H1 (cell line): ENCODE data around the gene WDR64. TPM values are rescaled to one million over a fixed set of nuclear protein-coding genes. Genes with fewer than 3 reads are reported as not detected.

Experiments
- CTCF ChIA-PET: fragments of 300-600 bp; sonication (Branson Sonifier 250); formaldehyde crosslinking; loops from one replicate; lab custom pipeline; 2021; ENCODE audit not compliant: partially characterized antibody; lab: Charles Lee
- POLR2A ChIA-PET: fragments of 300-600 bp; sonication (Branson Sonifier 250); formaldehyde crosslinking; loops from one replicate; lab custom pipeline; 2021; ENCODE audit warnings: inconsistent platforms; ENCODE audit not compliant: partially characterized antibody; lab: Charles Lee
- DNase-seq, 2 experiments: peaks; one replicate each; pipeline versions ENCODE4 v3.0.0 to v3.0.0-alpha.2; 2010 to 2022; ENCODE audit warnings: low spot score in 2 of 2, low read depth in 1 of 2, mixed read lengths in 1 of 2
- FAIRE-seq: peaks from 2 replicates; lab custom pipeline; 2011; peaks lifted over from hg19 to GRCh38; lab: Jason Lieb, UNC
- H2AFZ ChIP-seq: 2 replicates; pipeline ENCODE4 v1.8.1; 2012; ENCODE audit warnings: low read length, inconsistent platforms
- H2AK5ac ChIP-seq: 2 replicates; pipeline ENCODE4 v1.6.1; 2013; ENCODE audit warnings: low read depth, low read length
- H2BK120ac ChIP-seq: replicated peaks from 2 replicates; pipeline ENCODE3; 2013; ENCODE audit warnings: low read depth, low read length, inconsistent platforms
- H2BK12ac ChIP-seq: 2 replicates; pipeline ENCODE4 v1.6.1; 2013; ENCODE audit warnings: low read depth, low read length
- H2BK15ac ChIP-seq: 2 replicates; pipeline ENCODE4 v1.6.1; 2013; ENCODE audit warnings: low read length
- H2BK20ac ChIP-seq: 2 replicates; pipeline ENCODE4 v1.6.1; 2013; ENCODE audit warnings: low read length
- H2BK5ac ChIP-seq: 2 replicates; pipeline ENCODE4 v1.6.1; 2013; ENCODE audit warnings: low read depth, low read length
- H3K14ac ChIP-seq: 2 replicates; pipeline ENCODE4 v1.6.1; 2013; ENCODE audit warnings: inconsistent platforms; ENCODE audit not compliant: insufficient read length
- H3K18ac ChIP-seq: 2 replicates; pipeline ENCODE4 v1.6.1; 2013; ENCODE audit warnings: low read length; ENCODE audit errors: extremely low read depth
- H3K23ac ChIP-seq: 2 replicates; pipeline ENCODE4 v1.6.1; 2013; ENCODE audit warnings: inconsistent platforms; ENCODE audit not compliant: insufficient read length
- H3K23me2 ChIP-seq: 2 replicates; pipeline ENCODE4 v1.6.1; 2013; ENCODE audit warnings: low read depth, low read length
- H3K27ac ChIP-seq: 2 replicates; pipeline ENCODE4 v1.6.1; 2011; ENCODE audit warnings: low read depth, low read length, inconsistent platforms
- H3K27me3 ChIP-seq, 4 experiments: replicated peaks in 1 of 4; 1 replicate in 1 of 4; 2 replicates in 3 of 4; pipeline versions ENCODE4 v1.6.1 to v1.8.1; 2011 to 2013; ENCODE audit warnings: low read length in 3 of 4, mild to moderate bottlenecking in 3 of 4, inconsistent platforms in 2 of 4, mixed read lengths in 2 of 4, moderate library complexity in 1 of 4; ENCODE audit not compliant: control insufficient read depth in 3 of 4, insufficient read depth in 3 of 4; ENCODE audit errors: extremely low read depth in 1 of 4
- H3K36me3 ChIP-seq, 4 experiments: 2 replicates each; pipeline versions ENCODE4 v1.6.1 to v1.8.1; 2011 to 2013; ENCODE audit warnings: mild to moderate bottlenecking in 4 of 4, low read length in 3 of 4, moderate library complexity in 2 of 4, control low read depth in 1 of 4, inconsistent platforms in 1 of 4; ENCODE audit not compliant: insufficient read depth in 4 of 4, control insufficient read depth in 2 of 4
- H3K4ac ChIP-seq: replicated peaks from 2 replicates; pipeline ENCODE3; 2013; ENCODE audit warnings: low read length, low read depth, mixed read lengths, inconsistent platforms; ENCODE audit not compliant: insufficient read length
- H3K4me1 ChIP-seq, 4 experiments: replicated peaks in 1 of 4; 1 replicate in 1 of 4; 2 replicates in 3 of 4; pipeline versions ENCODE4 v1.6.1 to v1.8.1; 2011 to 2013; ENCODE audit warnings: low read length in 3 of 4, inconsistent platforms in 2 of 4, mixed read lengths in 1 of 4; ENCODE audit not compliant: insufficient read depth in 4 of 4, control insufficient read depth in 3 of 4
- H3K4me2 ChIP-seq, 2 experiments: 2 replicates each; pipeline versions ENCODE4 v1.6.1 to v1.8.1; 2011 to 2013; ENCODE audit warnings: low read depth in 2 of 2, low read length in 2 of 2, control low read depth in 1 of 2, inconsistent platforms in 1 of 2, mild to moderate bottlenecking in 1 of 2; ENCODE audit not compliant: insufficient read depth in 1 of 2
- H3K4me3 ChIP-seq, 4 experiments: fragments of 200-600, 300-600 bp in 1 of 4; sonication (generic), shearing (Covaris generic), sonication (Bioruptor Twin) in 1 of 4; 2 replicates each; pipeline versions ENCODE4 v1.5.1 to v1.8.1; 2011 to 2016; ENCODE audit warnings: low read length in 4 of 4, low read depth in 3 of 4, control low read depth in 2 of 4, inconsistent platforms in 2 of 4, mild to moderate bottlenecking in 2 of 4, mixed read lengths in 1 of 4, moderate library complexity in 1 of 4; ENCODE audit not compliant: insufficient read depth in 2 of 4; ENCODE audit errors: extremely low read depth in 1 of 4
- H3K56ac ChIP-seq: replicated peaks from 2 replicates; pipeline ENCODE3; 2013; ENCODE audit warnings: low read depth, mild to moderate bottlenecking, mixed read lengths, low read length, inconsistent platforms; ENCODE audit not compliant: insufficient read length
- H3K79me1 ChIP-seq: 2 replicates; pipeline ENCODE4 v1.6.1; 2013; ENCODE audit warnings: low read depth, low read length, control low read depth
- H3K79me2 ChIP-seq, 2 experiments: 2 replicates each; pipeline versions ENCODE4 v1.6.1 to v1.8.1; 2012 to 2013; ENCODE audit warnings: low read length in 2 of 2, mild to moderate bottlenecking in 2 of 2, inconsistent platforms in 1 of 2; ENCODE audit not compliant: insufficient read depth in 2 of 2, control insufficient read depth in 1 of 2
- H3K9ac ChIP-seq, 4 experiments: replicated peaks in 1 of 4; 1 replicate in 1 of 4; 2 replicates in 3 of 4; pipeline versions ENCODE4 v1.6.1 to v1.8.1; 2011 to 2013; ENCODE audit warnings: low read depth in 3 of 4, low read length in 3 of 4, control low read depth in 2 of 4, mild to moderate bottlenecking in 2 of 4, moderate library complexity in 2 of 4, inconsistent platforms in 1 of 4; ENCODE audit errors: extremely low read depth in 1 of 4
- H3K9me3 ChIP-seq, 2 experiments: 2 replicates each; pipeline versions ENCODE4 v1.6.1 to v1.8.1; 2012 to 2013; ENCODE audit warnings: mild to moderate bottlenecking in 2 of 2, moderate library complexity in 2 of 2, control low read depth in 1 of 2, inconsistent platforms in 1 of 2, low read depth in 1 of 2, low read length in 1 of 2, mixed read lengths in 1 of 2; ENCODE audit not compliant: insufficient read depth in 2 of 2
- H4K20me1 ChIP-seq, 2 experiments: replicated peaks in 1 of 2; 2 replicates each; pipeline versions ENCODE3 to v1.8.1; 2011 to 2013; ENCODE audit warnings: inconsistent platforms in 2 of 2, low read length in 2 of 2, mild to moderate bottlenecking in 1 of 2; ENCODE audit not compliant: insufficient read depth in 2 of 2, control insufficient read depth in 1 of 2
- H4K5ac ChIP-seq: 2 replicates; pipeline ENCODE4 v1.6.1; 2013; ENCODE audit warnings: low read length, low read depth, mixed read lengths, inconsistent platforms; ENCODE audit not compliant: insufficient read length
- H4K8ac ChIP-seq: 2 replicates; pipeline ENCODE4 v1.8.0; 2013; ENCODE audit warnings: mild to moderate bottlenecking, moderate library complexity, low read length, inconsistent platforms; ENCODE audit not compliant: insufficient read depth; ENCODE audit errors: extremely low read depth
- H4K91ac ChIP-seq: replicated peaks from 2 replicates; pipeline ENCODE3; 2013; ENCODE audit warnings: low read length, mixed read lengths, inconsistent platforms; ENCODE audit not compliant: insufficient read length
- CEBPB ChIP-seq: IDR thresholded peaks from 2 replicates; pipeline ENCODE4 v1.6.1; 2012; ENCODE audit warnings: low read depth, low read length
- NANOG ChIP-seq: IDR thresholded peaks from 2 replicates; pipeline ENCODE4 v1.6.1; 2011; ENCODE audit warnings: low read length, low read depth, mild to moderate bottlenecking, inconsistent platforms; ENCODE audit not compliant: insufficient read depth, poor library complexity, severe bottlenecking
- POU5F1 ChIP-seq: IDR thresholded peaks from 2 replicates; pipeline ENCODE4 v1.6.1; 2011; ENCODE audit warnings: low read depth, mild to moderate bottlenecking, low read length, moderate library complexity
- RNF2 ChIP-seq: fragments of 200-900, 300-1000 bp; sonication (generic); IDR thresholded peaks from 2 replicates; pipeline ENCODE4 v1.7.1; 2016; ENCODE audit warnings: borderline replicate concordance, low read depth, mild to moderate bottlenecking, antibody characterized with exemption, low read length; ENCODE audit not compliant: poor library complexity, severe bottlenecking; ENCODE audit errors: missing control alignments
- SIRT6 ChIP-seq: IDR thresholded peaks from one replicate; pipeline ENCODE4 v1.7.1; 2012; ENCODE audit warnings: low read length, inconsistent platforms
- SP1 ChIP-seq: IDR thresholded peaks from 2 replicates; pipeline ENCODE4 v1.6.1; 2011; ENCODE audit warnings: low read depth, low read length
- TBP ChIP-seq: IDR thresholded peaks from 2 replicates; pipeline ENCODE4 v1.6.1; 2011; ENCODE audit warnings: low read depth, low read length, improper control_type of control experiment
- ZNF274 ChIP-seq: IDR thresholded peaks from 2 replicates; pipeline ENCODE4 v1.7.0; 2012; ENCODE audit warnings: low read length, borderline replicate concordance; ENCODE audit errors: extremely low read depth
- WGBS, 2 experiments: shearing (Covaris generic) in 1 of 2; methylation state at CpG; one replicate each; pipeline versions ENCODE4 v1.1.6 to v1.1.7; 2013 to 2015; ENCODE audit warnings: low lambda C conversion rate in 2 of 2, mixed read lengths in 2 of 2, inconsistent platforms in 1 of 2, low coverage in 1 of 2, missing lambda C conversion rate in 1 of 2; ENCODE audit not compliant: insufficient replicate concordance in 2 of 2, insufficient coverage in 1 of 2, insufficient read length in 1 of 2; ENCODE audit errors: extremely low coverage in 1 of 2, missing lambda C conversion rate in 1 of 2; 5-methylcytosine and 5-hydroxymethylcytosine counted together
- polyA plus RNA-seq, 7 experiments: library from polyadenylated mRNA; depleted of rRNA in 3 of 7; stranded (reverse) in 5 of 7; unstranded in 2 of 7; fragments of >200 nt in 5 of 7; fragments of 200-250 nt in 2 of 7; gene quantifications; 1 replicate in 5 of 7; 2 replicates in 1 of 7; 4 replicates in 1 of 7; pipeline versions ENCODE4 v1.2.1 to v1.2.3, GENCODE V29; 2011 to 2013; ENCODE audit warnings: missing spikeins in 2 of 7, mixed read lengths in 2 of 7
- total RNA-seq: library from RNA; stranded (reverse); fragmentation: NEBNext Ultra II Directional; extraction: Animal tissue kit (Norgen Biotek cat#: 25700); gene quantifications from 2 replicates; pipeline ENCODE4 v1.2.1, GENCODE V29; 2021

Gene WDR64
- total and polyA plus RNA-seq, 2 of the 8 experiments (the other 6 are each of a cell fraction or from before 2014, with no cell fraction given): 0.02 TPM; not detected in 1

DNA sequence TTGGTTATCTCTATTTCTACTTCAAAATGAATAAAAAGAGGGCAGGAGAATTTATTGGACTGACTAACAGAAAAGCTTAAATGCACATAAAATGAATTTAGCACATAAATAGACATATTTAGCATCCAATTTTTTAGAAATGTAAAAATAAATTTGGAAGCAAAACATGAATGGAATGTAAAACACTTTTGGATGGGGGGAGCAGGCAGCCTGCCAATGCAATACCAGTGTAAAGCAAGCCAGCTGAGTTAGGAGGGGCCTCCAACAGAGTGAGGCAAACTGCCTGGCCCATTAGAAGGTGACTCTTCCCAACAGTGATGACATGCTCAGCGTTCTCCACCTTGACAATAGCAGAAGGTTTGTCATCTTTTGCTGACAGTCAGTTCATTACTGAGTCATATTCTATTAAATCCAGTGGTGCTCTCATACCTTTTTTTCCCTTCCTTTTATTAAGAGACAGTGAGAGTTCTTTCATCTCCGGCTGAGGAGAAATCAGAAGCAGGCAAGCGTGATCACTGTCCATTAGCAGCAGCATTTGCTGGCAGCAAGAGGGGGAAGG is 176.5 kb downstream of the WDR64 start:
- Histone ChIP-seq H3K9me3 (no peaks in the 10 kb centered on the region), H3K36me3 (no peaks in the 10 kb centered on the region), H3K9ac (no peak overlapping the region), H3K23me2 (no peaks in the 10 kb centered on the region), H3K18ac (no peak overlapping the region), H2AK5ac (no peak overlapping the region), H3K79me2 (no peaks in the 10 kb centered on the region), H2BK15ac (no peak overlapping the region), H3K27ac (no peak overlapping the region), H2AFZ (0 out of 2 replicates have a peak overlapping the region, but pooled peaks have one; percentile 45), H3K4me1 (no peaks in the 10 kb centered on the region), H3K4ac (no peak overlapping the region), H3K79me1 (no peaks in the 10 kb centered on the region), H4K8ac (no peak overlapping the region), H2BK12ac (no peak overlapping the region), H4K91ac (no peak overlapping the region), H3K23ac (no peak overlapping the region), H3K4me3 (no peak overlapping the region), H2BK20ac (no peak overlapping the region), H4K5ac (no peak overlapping the region), H3K56ac (no peak overlapping the region), H3K4me2 (no peak overlapping the region), H4K20me1 (no peaks in the 10 kb centered on the region)
- 86% methylated on average over 3 of the region's 3 CpGs; no CpG with 5 or more reads in 1 of the 2 experiments for WGBS, 2 experiments
- POLR2A ChIA-PET: no interaction called here
- DNase-seq: no peak
- TF ChIP-seq CEBPB (no peak), SP1 (no peak), ZNF274 (no peak), TBP (no peak), SIRT6 (no peak), POU5F1 (no peak), NANOG (no peak), RNF2 (no peak)
- TF ChIP-seq, all 59 proteins: peak for 0
- H3K14ac ChIP-seq: no peak overlapping the region
- H2BK120ac ChIP-seq: no peak overlapping the region
- FAIRE-seq: no peak
- no peak overlapping the region for H2BK5ac ChIP-seq
- CTCF ChIA-PET: interaction anchor here (0.7 to 1.4 kb wide), 4 partner anchors 29 to 213 kb away, joined by 3 read pairs; no protein-coding TSS in a partner anchor
- no peaks in the 10 kb centered on the region for H3K27me3 ChIP-seq
